Liver (tissue), 9 donors: ENCODE data around the gene ABCB1. TPM values are rescaled to one million over a fixed set of nuclear protein-coding genes. Genes with fewer than 3 reads are reported as not detected.

Source experiments
- DNase-seq: peaks from one replicate; pipeline ENCODE4 v3.0.0-alpha.2; 2017; ENCODE audit warnings: low spot score
- H3K27ac ChIP-seq, 2 donors: one replicate each; pipeline ENCODE4 v1.7.0; 2013; ENCODE audit warnings: inconsistent platforms in 2 of 2, low read length in 2 of 2, control low read depth in 1 of 2, low read depth in 1 of 2, mild to moderate bottlenecking in 1 of 2
- H3K27me3 ChIP-seq, 4 donors: one replicate each; pipeline versions ENCODE4 v1.6.1 to v1.7.0; 2013; ENCODE audit warnings: low read length in 3 of 4, inconsistent platforms in 1 of 4, mild to moderate bottlenecking in 1 of 4, moderate library complexity in 1 of 4; ENCODE audit not compliant: control insufficient read depth in 4 of 4, insufficient read depth in 4 of 4
- H3K36me3 ChIP-seq, 4 donors: one replicate each; pipeline versions ENCODE4 v1.6.1 to v1.7.0; 2013; ENCODE audit warnings: low read length in 3 of 4, mild to moderate bottlenecking in 3 of 4, low read depth in 1 of 4, moderate library complexity in 1 of 4; ENCODE audit not compliant: control insufficient read depth in 4 of 4, insufficient read depth in 3 of 4
- H3K4me1 ChIP-seq, 4 donors: one replicate each; pipeline versions ENCODE4 v1.6.1 to v1.7.0; 2013; ENCODE audit warnings: low read length in 3 of 4, mild to moderate bottlenecking in 3 of 4, moderate library complexity in 1 of 4; ENCODE audit not compliant: control insufficient read depth in 4 of 4, insufficient read depth in 4 of 4
- H3K4me3 ChIP-seq, 3 donors: one replicate each; pipeline versions ENCODE4 v1.6.1 to v1.7.0; 2013; ENCODE audit warnings: low read length in 3 of 3, control low read depth in 1 of 3, low read depth in 1 of 3, mild to moderate bottlenecking in 1 of 3
- H3K9ac ChIP-seq, 2 donors: one replicate each; pipeline ENCODE4 v1.7.0; 2013; ENCODE audit warnings: low read length in 2 of 2, mild to moderate bottlenecking in 2 of 2, moderate library complexity in 2 of 2, control low read depth in 1 of 2, low read depth in 1 of 2
- H3K9me3 ChIP-seq, 4 donors: one replicate each; pipeline versions ENCODE4 v1.6.1 to v1.7.0; 2013; ENCODE audit warnings: low read length in 3 of 4; ENCODE audit not compliant: control insufficient read depth in 4 of 4
- EGR1 ChIP-seq, 2 donors: IDR thresholded peaks; 2 replicates each; pipeline ENCODE4 v1.6.1; 2016 to 2018; ENCODE audit warnings: antibody characterized with exemption in 2 of 2, low read depth in 2 of 2
- FOXA1 ChIP-seq: IDR thresholded peaks from 2 replicates; pipeline ENCODE4 v1.6.1; 2016; ENCODE audit warnings: antibody characterized with exemption
- FOXA2 ChIP-seq: IDR thresholded peaks from 2 replicates; pipeline ENCODE4 v1.6.1; 2016; ENCODE audit warnings: antibody characterized with exemption
- HNF4A ChIP-seq, 2 donors: conservative IDR thresholded peaks; 2 replicates each; pipeline ENCODE4 v1.6.1; 2016; ENCODE audit warnings: antibody characterized with exemption in 2 of 2, mild to moderate bottlenecking in 2 of 2
- HNF4G ChIP-seq: IDR thresholded peaks from 2 replicates; pipeline ENCODE4 v1.6.1; 2016; ENCODE audit warnings: antibody characterized with exemption
- JUND ChIP-seq, 2 donors: IDR thresholded peaks; 2 replicates each; pipeline ENCODE4 v1.6.1; 2016; ENCODE audit warnings: antibody characterized with exemption in 2 of 2
- NR2F2 ChIP-seq: IDR thresholded peaks from 2 replicates; pipeline ENCODE4 v1.6.1; 2016; ENCODE audit warnings: antibody characterized with exemption
- RAD21 ChIP-seq, 2 donors: IDR thresholded peaks; 2 replicates each; pipeline ENCODE4 v1.6.1; 2016; ENCODE audit warnings: antibody characterized with exemption in 2 of 2, mild to moderate bottlenecking in 2 of 2
- RXRA ChIP-seq, 2 donors: IDR thresholded peaks; 2 replicates each; pipeline ENCODE4 v1.6.1; 2017 to 2018; ENCODE audit warnings: antibody characterized with exemption in 2 of 2, mild to moderate bottlenecking in 1 of 2
- SP1 ChIP-seq: IDR thresholded peaks from 2 replicates; pipeline ENCODE4 v1.6.1; 2018; ENCODE audit warnings: antibody characterized with exemption, mild to moderate bottlenecking
- TAF1 ChIP-seq: conservative IDR thresholded peaks from 2 replicates; pipeline ENCODE4 v1.6.1; 2016; ENCODE audit warnings: antibody characterized with exemption, mild to moderate bottlenecking
- YY1 ChIP-seq: IDR thresholded peaks from 2 replicates; pipeline ENCODE4 v1.6.1; 2016; ENCODE audit warnings: antibody characterized with exemption, mild to moderate bottlenecking
- WGBS: extraction: QIAGEN DNeasy Blood & Tissue Kit; methylation state at CpG from one replicate; pipeline ENCODE4 v1.1.7; 2013; 5-methylcytosine and 5-hydroxymethylcytosine counted together
- polyA plus RNA-seq, 2 donors: library from polyadenylated mRNA; stranded (reverse) in 1 of 2; unstranded in 1 of 2; fragments of 200-250 nt in 1 of 2; fragments of >200 nt in 1 of 2; fragmentation: Nextera tagmentation in 1 of 2; extraction: Ambion mirVana in 1 of 2; gene quantifications; one replicate each; pipeline versions ENCODE4 v1.2.1 to v1.2.3, GENCODE V29; 2013 to 2015
- total RNA-seq, 2 donors: library from RNA; depleted of rRNA; stranded (reverse); fragments of >200 nt; gene quantifications; one replicate each; pipeline ENCODE4 v1.2.3, GENCODE V29; 2014
- TF ChIP-seq, protein P1 (sequence below): fragments of 150-350 bp; IDR thresholded peaks from 2 replicates; pipeline ENCODE4 v1.5.1; 2017; ENCODE audit warnings: improper control_type of control experiment, low read depth, low read length; ENCODE audit not compliant: missing input control
- TF ChIP-seq, protein P2 (sequence below): IDR thresholded peaks from 2 replicates; pipeline ENCODE4 v1.6.1; 2016; ENCODE audit warnings: antibody characterized with exemption
- TF ChIP-seq, protein P3 (sequence below): IDR thresholded peaks from 2 replicates; pipeline ENCODE4 v1.6.1; 2016; ENCODE audit warnings: antibody characterized with exemption, mild to moderate bottlenecking
- TF ChIP-seq, protein P4 (sequence below): IDR thresholded peaks from 2 replicates; pipeline ENCODE4 v1.6.1; 2016; ENCODE audit warnings: antibody characterized with exemption
- donor health status: healthy.
- donor health status: healthy.
- donor health status: healthy.
- donor health status: healthy.
- donor health status: healthy.

The ABCB1 gene
- total and polyA plus RNA-seq, 4 donors = 11.9 to 53.2 (median 21.0) TPM

DNA sequence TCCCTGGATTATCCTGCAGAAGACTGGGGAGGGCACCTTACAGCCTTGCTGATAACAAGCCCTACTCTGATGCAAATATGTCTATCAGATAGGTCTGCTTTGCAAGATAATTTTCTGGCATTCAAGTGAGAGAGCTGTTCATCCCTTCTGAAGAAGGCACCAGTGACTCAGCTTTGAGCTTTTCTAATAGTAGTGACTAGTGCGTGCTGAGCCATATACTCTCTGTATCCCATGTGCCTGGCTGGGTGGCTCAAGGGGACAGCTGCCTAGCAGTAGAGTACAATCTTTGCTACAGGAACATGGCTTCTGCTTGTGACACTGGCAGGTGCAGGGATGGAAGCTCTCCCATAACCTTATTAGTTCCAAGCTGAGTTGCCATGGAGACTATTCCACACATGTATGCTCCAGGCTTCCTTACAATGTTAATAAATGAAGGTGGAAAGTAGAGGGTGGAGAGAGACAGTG is 90.2 kb downstream of the ABCB1 start:
- Histone ChIP-seq H3K36me3 (peaks cover 4 to 47% (median 23%) of the 10 kb centered on the region in 4 donors), H3K4me1 (peaks cover 0 to 7% (median 6%) of the 10 kb centered on the region in 4 donors), H3K27me3 (no peaks in the 10 kb centered on the region), H3K9me3 (no peaks in the 10 kb centered on the region), H3K4me3 (no peak overlapping the region), H3K27ac (no peak overlapping the region), H3K9ac (no peak overlapping the region)
- WGBS = 100% methylated on average over 1 of the region's 1 CpG
- no peak for DNase-seq
- TF ChIP-seq HNF4A (conservative IDR thresholded peaks at IDR 0.05) (no peak), SP1 (no peak), EGR1 (IDR thresholded peaks at IDR 0.05; ENCODE audit: low read depth in 2 of 2) (no peak), RAD21 (IDR thresholded peaks at IDR 0.05) (no peak), YY1 (no peak), TAF1 (no peak)
- TF ChIP-seq, protein P1, sequence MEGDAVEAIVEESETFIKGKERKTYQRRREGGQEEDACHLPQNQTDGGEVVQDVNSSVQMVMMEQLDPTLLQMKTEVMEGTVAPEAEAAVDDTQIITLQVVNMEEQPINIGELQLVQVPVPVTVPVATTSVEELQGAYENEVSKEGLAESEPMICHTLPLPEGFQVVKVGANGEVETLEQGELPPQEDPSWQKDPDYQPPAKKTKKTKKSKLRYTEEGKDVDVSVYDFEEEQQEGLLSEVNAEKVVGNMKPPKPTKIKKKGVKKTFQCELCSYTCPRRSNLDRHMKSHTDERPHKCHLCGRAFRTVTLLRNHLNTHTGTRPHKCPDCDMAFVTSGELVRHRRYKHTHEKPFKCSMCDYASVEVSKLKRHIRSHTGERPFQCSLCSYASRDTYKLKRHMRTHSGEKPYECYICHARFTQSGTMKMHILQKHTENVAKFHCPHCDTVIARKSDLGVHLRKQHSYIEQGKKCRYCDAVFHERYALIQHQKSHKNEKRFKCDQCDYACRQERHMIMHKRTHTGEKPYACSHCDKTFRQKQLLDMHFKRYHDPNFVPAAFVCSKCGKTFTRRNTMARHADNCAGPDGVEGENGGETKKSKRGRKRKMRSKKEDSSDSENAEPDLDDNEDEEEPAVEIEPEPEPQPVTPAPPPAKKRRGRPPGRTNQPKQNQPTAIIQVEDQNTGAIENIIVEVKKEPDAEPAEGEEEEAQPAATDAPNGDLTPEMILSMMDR = no peak
- TF ChIP-seq, protein P2, sequence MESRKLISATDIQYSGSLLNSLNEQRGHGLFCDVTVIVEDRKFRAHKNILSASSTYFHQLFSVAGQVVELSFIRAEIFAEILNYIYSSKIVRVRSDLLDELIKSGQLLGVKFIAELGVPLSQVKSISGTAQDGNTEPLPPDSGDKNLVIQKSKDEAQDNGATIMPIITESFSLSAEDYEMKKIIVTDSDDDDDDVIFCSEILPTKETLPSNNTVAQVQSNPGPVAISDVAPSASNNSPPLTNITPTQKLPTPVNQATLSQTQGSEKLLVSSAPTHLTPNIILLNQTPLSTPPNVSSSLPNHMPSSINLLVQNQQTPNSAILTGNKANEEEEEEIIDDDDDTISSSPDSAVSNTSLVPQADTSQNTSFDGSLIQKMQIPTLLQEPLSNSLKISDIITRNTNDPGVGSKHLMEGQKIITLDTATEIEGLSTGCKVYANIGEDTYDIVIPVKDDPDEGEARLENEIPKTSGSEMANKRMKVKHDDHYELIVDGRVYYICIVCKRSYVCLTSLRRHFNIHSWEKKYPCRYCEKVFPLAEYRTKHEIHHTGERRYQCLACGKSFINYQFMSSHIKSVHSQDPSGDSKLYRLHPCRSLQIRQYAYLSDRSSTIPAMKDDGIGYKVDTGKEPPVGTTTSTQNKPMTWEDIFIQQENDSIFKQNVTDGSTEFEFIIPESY = no peak
- TF ChIP-seq, protein P3, sequence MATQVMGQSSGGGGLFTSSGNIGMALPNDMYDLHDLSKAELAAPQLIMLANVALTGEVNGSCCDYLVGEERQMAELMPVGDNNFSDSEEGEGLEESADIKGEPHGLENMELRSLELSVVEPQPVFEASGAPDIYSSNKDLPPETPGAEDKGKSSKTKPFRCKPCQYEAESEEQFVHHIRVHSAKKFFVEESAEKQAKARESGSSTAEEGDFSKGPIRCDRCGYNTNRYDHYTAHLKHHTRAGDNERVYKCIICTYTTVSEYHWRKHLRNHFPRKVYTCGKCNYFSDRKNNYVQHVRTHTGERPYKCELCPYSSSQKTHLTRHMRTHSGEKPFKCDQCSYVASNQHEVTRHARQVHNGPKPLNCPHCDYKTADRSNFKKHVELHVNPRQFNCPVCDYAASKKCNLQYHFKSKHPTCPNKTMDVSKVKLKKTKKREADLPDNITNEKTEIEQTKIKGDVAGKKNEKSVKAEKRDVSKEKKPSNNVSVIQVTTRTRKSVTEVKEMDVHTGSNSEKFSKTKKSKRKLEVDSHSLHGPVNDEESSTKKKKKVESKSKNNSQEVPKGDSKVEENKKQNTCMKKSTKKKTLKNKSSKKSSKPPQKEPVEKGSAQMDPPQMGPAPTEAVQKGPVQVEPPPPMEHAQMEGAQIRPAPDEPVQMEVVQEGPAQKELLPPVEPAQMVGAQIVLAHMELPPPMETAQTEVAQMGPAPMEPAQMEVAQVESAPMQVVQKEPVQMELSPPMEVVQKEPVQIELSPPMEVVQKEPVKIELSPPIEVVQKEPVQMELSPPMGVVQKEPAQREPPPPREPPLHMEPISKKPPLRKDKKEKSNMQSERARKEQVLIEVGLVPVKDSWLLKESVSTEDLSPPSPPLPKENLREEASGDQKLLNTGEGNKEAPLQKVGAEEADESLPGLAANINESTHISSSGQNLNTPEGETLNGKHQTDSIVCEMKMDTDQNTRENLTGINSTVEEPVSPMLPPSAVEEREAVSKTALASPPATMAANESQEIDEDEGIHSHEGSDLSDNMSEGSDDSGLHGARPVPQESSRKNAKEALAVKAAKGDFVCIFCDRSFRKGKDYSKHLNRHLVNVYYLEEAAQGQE = no peak

DNA sequence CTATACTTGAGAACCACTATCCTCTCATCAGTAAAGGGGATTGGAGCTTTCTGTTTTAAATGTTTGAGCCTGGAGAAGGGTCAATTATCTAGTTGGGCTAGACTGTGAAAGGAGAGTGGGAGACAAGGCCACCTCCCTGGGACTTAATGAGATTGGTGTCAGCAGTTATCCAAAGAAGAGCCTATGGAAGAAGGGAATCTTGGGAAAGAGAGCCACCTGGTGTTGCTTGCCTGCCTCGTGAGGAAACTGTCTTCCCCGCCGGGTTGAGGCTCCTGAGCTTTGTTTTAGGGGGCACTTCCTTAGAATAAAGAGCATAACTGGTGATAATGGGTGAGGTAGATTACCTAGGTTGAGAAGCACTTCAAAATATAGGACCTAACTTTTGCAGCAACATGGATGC is 93.2 kb downstream of the ABCB1 start:
- WGBS = 57% methylated on average over 3 of the region's 3 CpGs
- Histone ChIP-seq H3K9ac (no peak overlapping the region), H3K9me3 (no peaks in the 10 kb centered on the region), H3K4me1 (peaks cover 0 to 9% (median 9%) of the 10 kb centered on the region in 4 donors), H3K4me3 (no peak overlapping the region), H3K27ac (no peak overlapping the region), H3K27me3 (no peaks in the 10 kb centered on the region), H3K36me3 (peaks cover 0 to 24% (median 6%) of the 10 kb centered on the region in 4 donors)
- TF ChIP-seq FOXA2 (no peak), HNF4A (conservative IDR thresholded peaks at IDR 0.05) (no peak), JUND (IDR thresholded peaks at IDR 0.05) (no peak), FOXA1 (no peak), YY1 (no peak), EGR1 (IDR thresholded peaks at IDR 0.05; ENCODE audit: low read depth in 2 of 2) (no peak), RXRA (IDR thresholded peaks at IDR 0.05) (no peak), NR2F2 (no peak), TAF1 (no peak), HNF4G (no peak), RAD21 (IDR thresholded peaks at IDR 0.05) (peak; percentile 71 to 75)
- TF ChIP-seq, protein P3 = no peak
- TF ChIP-seq, protein P2 = no peak
- TF ChIP-seq, protein P1 = peak; percentile 22
- TF ChIP-seq, protein P4, sequence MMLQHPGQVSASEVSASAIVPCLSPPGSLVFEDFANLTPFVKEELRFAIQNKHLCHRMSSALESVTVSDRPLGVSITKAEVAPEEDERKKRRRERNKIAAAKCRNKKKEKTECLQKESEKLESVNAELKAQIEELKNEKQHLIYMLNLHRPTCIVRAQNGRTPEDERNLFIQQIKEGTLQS = no peak
- no peak for DNase-seq
